HG02678 (cell line): Measurements from ENCODE around the gene ZDHHC14.
"Not testable (repeated sequence)": the region's sequence is repeated elsewhere in the genome, so short reads cannot be mapped to it uniquely, and the experiment has no call there.

ENCODE experiments used
- ATAC-seq: cut with Tn5 transposase; IDR thresholded peaks from one replicate; pipeline ENCODE4 v1.9.1; 2021; ENCODE audit warnings: mild to moderate bottlenecking, moderate library complexity; ENCODE audit not compliant: unreplicated experiment

ZDHHC14 gene

GRCh38 chr6:157380779-157381561 lies at the start of gene ZDHHC14:
TSS of gene ZDHHC14 (plus strand) at chr6:157381190.
- ATAC-seq = peak; percentile 74

GRCh38 chr6:157332813-157333212 lies 48.2 kb upstream of the ZDHHC14 start:
- no peak for ATAC-seq

- ATAC-seq = no peak
These were observed 47.5 kb upstream of the ZDHHC14 start for GRCh38 chr6:157333537-157333936.

GRCh38 chr6:157333956-157334355 lies 47.0 kb upstream of the ZDHHC14 start:
- ATAC-seq = no peak

- no peak for ATAC-seq
These were observed 45.2 kb upstream of the ZDHHC14 start for GRCh38 chr6:157335829-157336228.

GRCh38 chr6:157337276-157337675 lies 43.7 kb upstream of the ZDHHC14 start:
- not testable (repeated sequence) for ATAC-seq

- no peak for ATAC-seq
These were observed 43.2 kb upstream of the ZDHHC14 start for GRCh38 chr6:157337751-157338150.

- no peak for ATAC-seq
These were observed 41.6 kb upstream of the ZDHHC14 start for GRCh38 chr6:157339432-157339831.

GRCh38 chr6:157343732-157344131 lies 37.3 kb upstream of the ZDHHC14 start:
- no peak for ATAC-seq

- no peak for ATAC-seq
These were observed 34.6 kb upstream of the ZDHHC14 start for GRCh38 chr6:157346373-157346772.

- ATAC-seq = no peak
These were observed 22.7 kb upstream of the ZDHHC14 start for GRCh38 chr6:157358287-157358686.

- no peak for ATAC-seq
These were observed 19.1 kb upstream of the ZDHHC14 start for GRCh38 chr6:157361886-157362285.

- ATAC-seq = no peak
These were observed 16.3 kb upstream of the ZDHHC14 start for GRCh38 chr6:157364705-157365104.

- ATAC-seq = no peak
These were observed 14.3 kb upstream of the ZDHHC14 start for GRCh38 chr6:157366648-157367047.

GRCh38 chr6:157368359-157369049 lies 12.5 kb upstream of the ZDHHC14 start:
- ATAC-seq = no peak

- no peak for ATAC-seq
These were observed 10.2 kb upstream of the ZDHHC14 start for GRCh38 chr6:157370755-157371154.

GRCh38 chr6:157372501-157373280 lies 8.3 kb upstream of the ZDHHC14 start:
- no peak for ATAC-seq

GRCh38 chr6:157374889-157375443 lies 6.0 kb upstream of the ZDHHC14 start:
- no peak for ATAC-seq

- ATAC-seq = no peak
These were observed 4.7 kb upstream of the ZDHHC14 start for GRCh38 chr6:157376241-157376640.

GRCh38 chr6:157376706-157377230 lies 4.2 kb upstream of the ZDHHC14 start:
- ATAC-seq = no peak
